Measurements from ENCODE around the gene COL26A1.

GRCh38 chr7:101501351-101501750 lies 138.7 kb downstream of the COL26A1 start:
- no peak for TF ChIP-seq CTCF (IDR thresholded peaks at IDR 0.05)
- no peak for TF ChIP-seq POLR2AphosphoS5 (IDR thresholded peaks at IDR 0.05)
- TF ChIP-seq POLR2A (IDR thresholded peaks at IDR 0.05), result no peak
- no peak for TF ChIP-seq EP300 (IDR thresholded peaks at IDR 0.05)
